ENCODE measurements around the gene BICD1.

- TF ChIP-seq POLR2A (IDR thresholded peaks at IDR 0.05), result no peak
- no peak for TF ChIP-seq CTCF (IDR thresholded peaks at IDR 0.05)
Measured at GRCh38 chr12:32211066-32211899, 104.6 kb downstream of the BICD1 start.
